ENCODE results near the gene FBN1. TPM values are rescaled to one million over a fixed set of nuclear protein-coding genes. Genes with fewer than 3 reads are reported as not detected.

The FBN1 gene
- total RNA-seq, 2 donors from 2014 or later = 5.5 to 5.9 TPM

GRCh38 chr15:48680841-48681240, 35.3 kb upstream of the FBN1 start:
- H3K27ac ChIP-seq (ENCODE audit: low read depth, low read length) = no peak overlapping the region
- TF ChIP-seq, protein P1, sequence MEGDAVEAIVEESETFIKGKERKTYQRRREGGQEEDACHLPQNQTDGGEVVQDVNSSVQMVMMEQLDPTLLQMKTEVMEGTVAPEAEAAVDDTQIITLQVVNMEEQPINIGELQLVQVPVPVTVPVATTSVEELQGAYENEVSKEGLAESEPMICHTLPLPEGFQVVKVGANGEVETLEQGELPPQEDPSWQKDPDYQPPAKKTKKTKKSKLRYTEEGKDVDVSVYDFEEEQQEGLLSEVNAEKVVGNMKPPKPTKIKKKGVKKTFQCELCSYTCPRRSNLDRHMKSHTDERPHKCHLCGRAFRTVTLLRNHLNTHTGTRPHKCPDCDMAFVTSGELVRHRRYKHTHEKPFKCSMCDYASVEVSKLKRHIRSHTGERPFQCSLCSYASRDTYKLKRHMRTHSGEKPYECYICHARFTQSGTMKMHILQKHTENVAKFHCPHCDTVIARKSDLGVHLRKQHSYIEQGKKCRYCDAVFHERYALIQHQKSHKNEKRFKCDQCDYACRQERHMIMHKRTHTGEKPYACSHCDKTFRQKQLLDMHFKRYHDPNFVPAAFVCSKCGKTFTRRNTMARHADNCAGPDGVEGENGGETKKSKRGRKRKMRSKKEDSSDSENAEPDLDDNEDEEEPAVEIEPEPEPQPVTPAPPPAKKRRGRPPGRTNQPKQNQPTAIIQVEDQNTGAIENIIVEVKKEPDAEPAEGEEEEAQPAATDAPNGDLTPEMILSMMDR (conservative IDR thresholded peaks at IDR 0.05) = no peak
- DNase-seq = no peak
- H3K9ac ChIP-seq (ENCODE audit: extremely low read depth, low read length, poor library complexity, severe bottlenecking) = no peak overlapping the region
- Mint-ChIP-seq H3K27me3 (ENCODE audit: insufficient read depth) (peaks cover 28% of the 10 kb centered on the region), H3K4me3 (no peak overlapping the region), H3K4me1 (peaks cover 2% of the 10 kb centered on the region), H3K9me3 (no peaks in the 10 kb centered on the region), H3K36me3 (ENCODE audit: low read depth) (no peaks in the 10 kb centered on the region), H3K27ac (no peak overlapping the region)
- H3K27me3 ChIP-seq (ENCODE audit: control insufficient read depth, insufficient read depth, low read length, poor library complexity, severe bottlenecking) = peaks cover 41% of the 10 kb centered on the region
- no peaks in the 10 kb centered on the region for H3K4me1 ChIP-seq (ENCODE audit: control insufficient read depth, insufficient read depth, low read length)
- H3K36me3 ChIP-seq (ENCODE audit: control insufficient read depth, insufficient read depth, low read length) = no peaks in the 10 kb centered on the region
- WGBS, 2 experiments (ENCODE audit: insufficient coverage in 1 of 2, insufficient read length in 1 of 2) = 60 to 86% methylated on average over 1 of the region's 1 CpG
- no peak overlapping the region for H3K4me3 ChIP-seq (ENCODE audit: low read length)
- H3K9me3 ChIP-seq (ENCODE audit: control insufficient read depth, low read length) = no peaks in the 10 kb centered on the region

GRCh38 chr15:48679952-48680351, 34.4 kb upstream of the FBN1 start:
- Mint-ChIP-seq H3K27me3 (ENCODE audit: insufficient read depth) (peaks cover 19% of the 10 kb centered on the region), H3K36me3 (ENCODE audit: low read depth) (no peaks in the 10 kb centered on the region), H3K4me1 (peaks cover 2% of the 10 kb centered on the region), H3K27ac (no peak overlapping the region), H3K4me3 (no peak overlapping the region), H3K9me3 (no peaks in the 10 kb centered on the region)
- Histone ChIP-seq H3K4me3 (ENCODE audit: low read length) (no peak overlapping the region), H3K9me3 (ENCODE audit: control insufficient read depth, low read length) (no peaks in the 10 kb centered on the region), H3K9ac (ENCODE audit: extremely low read depth, low read length, poor library complexity, severe bottlenecking) (no peak overlapping the region), H3K4me1 (ENCODE audit: control insufficient read depth, insufficient read depth, low read length) (no peaks in the 10 kb centered on the region), H3K36me3 (ENCODE audit: control insufficient read depth, insufficient read depth, low read length) (no peaks in the 10 kb centered on the region), H3K27me3 (ENCODE audit: control insufficient read depth, insufficient read depth, low read length, poor library complexity, severe bottlenecking) (peaks cover 33% of the 10 kb centered on the region), H3K27ac (ENCODE audit: low read depth, low read length) (no peak overlapping the region)
- 100% methylated on average over 1 of the region's 2 CpGs; no CpG with 5 or more reads in 1 of the 2 experiments for whole genome bisulfite sequencing, 2 experiments (ENCODE audit: insufficient coverage in 1 of 2, insufficient read length in 1 of 2)
- TF ChIP-seq, protein P1 (conservative IDR thresholded peaks at IDR 0.05) = no peak
- no peak for DNase-seq

DNA sequence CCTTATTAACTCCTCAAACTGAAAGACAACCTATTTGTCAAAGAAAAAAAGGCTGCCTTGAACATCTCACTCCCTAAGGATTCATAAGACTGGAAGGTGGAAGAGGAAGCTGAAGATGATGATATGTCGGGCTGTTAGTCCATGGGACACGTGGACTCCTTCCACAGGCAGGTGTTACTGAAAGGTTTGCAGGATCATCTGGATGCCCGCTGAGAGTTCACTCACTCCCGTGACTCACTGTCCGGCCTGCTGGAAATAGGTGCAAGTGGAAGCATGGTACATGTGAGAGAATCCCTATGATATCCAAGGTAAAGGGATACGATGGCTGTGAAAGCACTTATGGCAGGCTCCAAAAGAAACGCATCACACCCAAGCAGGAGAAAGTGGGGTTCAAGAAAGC, 33.3 kb upstream of the FBN1 start:
- Histone ChIP-seq H3K27me3 (ENCODE audit: control insufficient read depth, insufficient read depth, low read length, poor library complexity, severe bottlenecking) (peaks cover 27% of the 10 kb centered on the region), H3K27ac (ENCODE audit: low read depth, low read length) (no peak overlapping the region), H3K9ac (ENCODE audit: extremely low read depth, low read length, poor library complexity, severe bottlenecking) (no peak overlapping the region), H3K9me3 (ENCODE audit: control insufficient read depth, low read length) (no peaks in the 10 kb centered on the region), H3K36me3 (ENCODE audit: control insufficient read depth, insufficient read depth, low read length) (no peaks in the 10 kb centered on the region), H3K4me1 (ENCODE audit: control insufficient read depth, insufficient read depth, low read length) (no peaks in the 10 kb centered on the region), H3K4me3 (ENCODE audit: low read length) (no peak overlapping the region)
- H3K4me1 Mint-ChIP-seq = peaks cover 2% of the 10 kb centered on the region
- no peak overlapping the region for H3K4me3 Mint-ChIP-seq
- no peaks in the 10 kb centered on the region for H3K36me3 Mint-ChIP-seq (ENCODE audit: low read depth)
- TF ChIP-seq, protein P1 (conservative IDR thresholded peaks at IDR 0.05) = no peak
- no peak for DNase-seq
- H3K27me3 Mint-ChIP-seq (ENCODE audit: insufficient read depth) = peaks cover 18% of the 10 kb centered on the region
- no peak overlapping the region for H3K27ac Mint-ChIP-seq
- WGBS, 2 experiments (ENCODE audit: insufficient coverage in 1 of 2, insufficient read length in 1 of 2) = 94 to 98% methylated on average over 5 to 7 of the region's 7 CpGs
- H3K9me3 Mint-ChIP-seq = no peaks in the 10 kb centered on the region
